ENCODE results near the gene CD59.

CD59 gene

GRCh38 chr11:33692013-33692504 is 44.2 kb downstream of the CD59 start:
- no peak for TF ChIP-seq MYC (IDR thresholded peaks at IDR 0.05; ENCODE audit: low read depth, low read length)
- TF ChIP-seq CTCF (IDR thresholded peaks at IDR 0.05; ENCODE audit: low read depth, low read length) = no peak
- no peak for TF ChIP-seq MAX (IDR thresholded peaks at IDR 0.05; ENCODE audit: low read depth, low read length)
- no peak overlapping the region for H3K4me3 ChIP-seq (ENCODE audit: low read depth, low read length)
- DNase-seq (ENCODE audit: low read depth) = no peak

GRCh38 chr11:33691066-33691864 is 45.0 kb downstream of the CD59 start:
- TF ChIP-seq CTCF (IDR thresholded peaks at IDR 0.05; ENCODE audit: low read depth, low read length) = no peak
- no peak for TF ChIP-seq MAX (IDR thresholded peaks at IDR 0.05; ENCODE audit: low read depth, low read length)
- TF ChIP-seq MYC (IDR thresholded peaks at IDR 0.05; ENCODE audit: low read depth, low read length) = no peak
- TF ChIP-seq POLR2A (IDR thresholded peaks at IDR 0.05; ENCODE audit: extremely low read depth, insufficient read length) = no peak
- no peak for DNase-seq (ENCODE audit: low read depth)
- no peak overlapping the region for H3K4me3 ChIP-seq (ENCODE audit: low read depth, low read length)

- no peak overlapping the region for H3K4me3 ChIP-seq (ENCODE audit: low read depth, low read length)
- no peak for TF ChIP-seq MAX (IDR thresholded peaks at IDR 0.05; ENCODE audit: low read depth, low read length)
- no peak for TF ChIP-seq POLR2A (IDR thresholded peaks at IDR 0.05; ENCODE audit: extremely low read depth, insufficient read length)
- no peak for TF ChIP-seq CTCF (IDR thresholded peaks at IDR 0.05; ENCODE audit: low read depth, low read length)
- TF ChIP-seq MYC (IDR thresholded peaks at IDR 0.05; ENCODE audit: low read depth, low read length) = no peak
- no peak for DNase-seq (ENCODE audit: low read depth)
Observed at GRCh38 chr11:33690290-33691065, 45.7 kb downstream of the CD59 start.

- DNase-seq (ENCODE audit: low read depth) = no peak
- TF ChIP-seq MAX (IDR thresholded peaks at IDR 0.05; ENCODE audit: low read depth, low read length) (no peak), MYC (IDR thresholded peaks at IDR 0.05; ENCODE audit: low read depth, low read length) (no peak), POLR2A (IDR thresholded peaks at IDR 0.05; ENCODE audit: extremely low read depth, insufficient read length) (no peak), CTCF (IDR thresholded peaks at IDR 0.05; ENCODE audit: low read depth, low read length) (no peak)
- H3K4me3 ChIP-seq (ENCODE audit: low read depth, low read length) = no peak overlapping the region
Observed at GRCh38 chr11:33689501-33689900, 46.7 kb downstream of the CD59 start.

- no peak for DNase-seq (ENCODE audit: low read depth)
- TF ChIP-seq MAX (IDR thresholded peaks at IDR 0.05; ENCODE audit: low read depth, low read length) = no peak
- no peak for TF ChIP-seq MYC (IDR thresholded peaks at IDR 0.05; ENCODE audit: low read depth, low read length)
- TF ChIP-seq POLR2A (IDR thresholded peaks at IDR 0.05; ENCODE audit: extremely low read depth, insufficient read length) = no peak
- no peak for TF ChIP-seq CTCF (IDR thresholded peaks at IDR 0.05; ENCODE audit: low read depth, low read length)
- no peak overlapping the region for H3K4me3 ChIP-seq (ENCODE audit: low read depth, low read length)
Observed at GRCh38 chr11:33689085-33689484, 47.1 kb downstream of the CD59 start.

Data from NB4 (cell line).